B cell (primary cell): ENCODE data around the gene MTFR1L.

Experiments used
- EZH2 ChIP-seq: IDR thresholded peaks from 2 replicates; pipeline ENCODE4 v1.6.1; 2012; ENCODE audit warnings: borderline replicate concordance, low read depth, mild to moderate bottlenecking, moderate library complexity, low read length; ENCODE audit not compliant: insufficient read depth, poor library complexity, severe bottlenecking
- TF ChIP-seq, protein P1 (sequence below): fragments of 200-600 bp; IDR thresholded peaks from one replicate; pipeline ENCODE4 v1.8.0; 2022; ENCODE audit warnings: antibody characterized with exemption, mild to moderate bottlenecking

DNA sequence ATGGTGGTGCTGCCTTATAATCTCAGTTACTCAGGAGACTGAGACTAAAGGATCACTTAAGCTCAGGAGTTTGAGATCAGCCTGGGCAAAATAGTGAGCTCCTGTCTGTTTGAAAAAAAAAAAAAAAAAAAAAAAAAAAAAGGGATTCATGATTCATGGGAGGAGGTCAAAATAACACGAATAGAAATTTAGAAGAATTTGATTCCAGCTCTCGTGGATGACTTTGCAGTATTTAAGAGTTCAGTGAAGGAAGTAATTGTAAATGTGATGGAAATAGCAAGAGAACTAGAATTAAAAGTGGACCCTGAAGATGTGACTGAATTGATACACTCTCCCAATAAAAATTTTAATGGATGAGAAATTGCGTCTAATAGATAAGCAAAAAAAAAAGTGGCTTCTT is 23.7 kb downstream of the MTFR1L start:
- TF ChIP-seq, protein P1, sequence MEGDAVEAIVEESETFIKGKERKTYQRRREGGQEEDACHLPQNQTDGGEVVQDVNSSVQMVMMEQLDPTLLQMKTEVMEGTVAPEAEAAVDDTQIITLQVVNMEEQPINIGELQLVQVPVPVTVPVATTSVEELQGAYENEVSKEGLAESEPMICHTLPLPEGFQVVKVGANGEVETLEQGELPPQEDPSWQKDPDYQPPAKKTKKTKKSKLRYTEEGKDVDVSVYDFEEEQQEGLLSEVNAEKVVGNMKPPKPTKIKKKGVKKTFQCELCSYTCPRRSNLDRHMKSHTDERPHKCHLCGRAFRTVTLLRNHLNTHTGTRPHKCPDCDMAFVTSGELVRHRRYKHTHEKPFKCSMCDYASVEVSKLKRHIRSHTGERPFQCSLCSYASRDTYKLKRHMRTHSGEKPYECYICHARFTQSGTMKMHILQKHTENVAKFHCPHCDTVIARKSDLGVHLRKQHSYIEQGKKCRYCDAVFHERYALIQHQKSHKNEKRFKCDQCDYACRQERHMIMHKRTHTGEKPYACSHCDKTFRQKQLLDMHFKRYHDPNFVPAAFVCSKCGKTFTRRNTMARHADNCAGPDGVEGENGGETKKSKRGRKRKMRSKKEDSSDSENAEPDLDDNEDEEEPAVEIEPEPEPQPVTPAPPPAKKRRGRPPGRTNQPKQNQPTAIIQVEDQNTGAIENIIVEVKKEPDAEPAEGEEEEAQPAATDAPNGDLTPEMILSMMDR = no peak
- no peak for TF ChIP-seq EZH2
